IPS-18a (cell line): ENCODE results near the gene PARP11.
"Not testable (repeated sequence)": the region's sequence is repeated elsewhere in the genome, so short reads cannot be mapped to it uniquely, and the experiment has no call there.

Experiments used
- H3K27ac ChIP-seq: one replicate; pipeline ENCODE4 v1.5.1; 2013; ENCODE audit warnings: low read length
- H3K27me3 ChIP-seq: one replicate; pipeline ENCODE4 v1.6.1; 2013; ENCODE audit warnings: mild to moderate bottlenecking, low read length; ENCODE audit not compliant: control insufficient read depth, insufficient read depth
- H3K36me3 ChIP-seq: one replicate; pipeline ENCODE4 v1.6.1; 2013; ENCODE audit warnings: low read depth, low read length; ENCODE audit not compliant: control insufficient read depth
- H3K4me1 ChIP-seq: one replicate; pipeline ENCODE4 v1.6.1; 2013; ENCODE audit warnings: low read depth, low read length; ENCODE audit not compliant: control insufficient read depth
- H3K4me3 ChIP-seq: one replicate; pipeline ENCODE4 v1.5.1; 2013; ENCODE audit warnings: low read length
- H3K9ac ChIP-seq: one replicate; pipeline ENCODE4 v1.6.1; 2013; ENCODE audit warnings: mild to moderate bottlenecking, low read length, moderate library complexity
- H3K9me3 ChIP-seq: one replicate; pipeline ENCODE4 v1.6.1; 2013; ENCODE audit warnings: low read depth, low read length; ENCODE audit not compliant: control insufficient read depth

The PARP11 gene

DNA sequence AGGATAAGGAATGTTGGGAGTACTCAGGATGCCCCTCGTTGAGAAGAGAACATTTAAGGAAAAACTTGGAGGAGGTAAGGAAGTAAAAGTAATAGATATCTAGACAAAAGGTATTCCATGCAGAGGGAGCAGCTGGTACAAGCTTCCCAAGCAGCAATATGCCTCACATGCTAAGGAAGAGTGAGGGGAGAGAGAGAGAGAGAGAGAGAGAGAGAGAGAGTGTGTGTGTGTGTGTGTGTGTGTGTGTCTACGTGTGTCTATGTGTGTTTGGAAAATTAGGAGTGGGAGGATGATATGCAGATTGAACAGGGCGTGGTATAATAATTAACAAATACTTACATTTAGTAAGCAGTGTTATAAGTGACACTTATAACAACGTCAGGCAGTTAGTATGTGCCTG lies 9.2 kb upstream of the PARP11 start:
- Histone ChIP-seq H3K27ac (no peak overlapping the region), H3K4me1 (peaks cover 5% of the 10 kb centered on the region), H3K27me3 (no peaks in the 10 kb centered on the region), H3K9ac (no peak overlapping the region), H3K9me3 (no peaks in the 10 kb centered on the region), H3K4me3 (no peak overlapping the region), H3K36me3 (no peaks in the 10 kb centered on the region)

DNA sequence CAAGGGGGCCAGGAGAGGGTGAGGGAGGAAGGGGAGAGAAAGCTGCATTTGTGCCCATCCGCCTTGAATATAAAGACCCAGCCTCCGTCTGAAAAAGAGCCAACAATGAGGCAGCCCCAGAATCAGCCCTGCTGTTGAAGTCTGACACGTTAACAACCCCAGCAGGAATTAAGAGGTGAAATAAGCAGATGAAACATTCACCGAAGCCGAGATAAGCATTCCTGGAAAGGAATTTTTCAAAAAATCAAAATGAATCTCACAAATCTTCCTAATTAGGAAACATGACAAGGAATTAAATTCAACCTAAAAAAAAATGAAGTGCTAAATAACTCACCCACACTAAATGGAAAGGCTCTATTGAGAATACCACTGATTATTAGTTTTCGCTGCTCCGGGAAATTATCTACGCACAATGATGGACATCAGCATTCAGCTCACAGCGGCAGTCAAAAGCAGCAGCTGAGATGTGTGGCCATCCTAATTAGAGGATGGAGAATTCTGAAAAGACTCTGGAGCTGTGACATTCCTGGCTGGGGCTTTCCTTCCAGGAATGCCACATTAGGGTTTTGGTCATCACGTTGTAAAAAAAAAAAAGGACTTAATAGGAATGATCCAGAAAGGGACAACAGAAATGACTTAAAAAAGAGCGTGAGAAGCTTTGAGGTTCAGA lies 8.2 kb upstream of the PARP11 start:
- no peaks in the 10 kb centered on the region for H3K36me3 ChIP-seq
- H3K27ac ChIP-seq: no peak overlapping the region
- no peak overlapping the region for H3K9ac ChIP-seq
- no peaks in the 10 kb centered on the region for H3K27me3 ChIP-seq
- H3K9me3 ChIP-seq: no peaks in the 10 kb centered on the region
- H3K4me1 ChIP-seq: peaks cover 5% of the 10 kb centered on the region
- no peak overlapping the region for H3K4me3 ChIP-seq

DNA sequence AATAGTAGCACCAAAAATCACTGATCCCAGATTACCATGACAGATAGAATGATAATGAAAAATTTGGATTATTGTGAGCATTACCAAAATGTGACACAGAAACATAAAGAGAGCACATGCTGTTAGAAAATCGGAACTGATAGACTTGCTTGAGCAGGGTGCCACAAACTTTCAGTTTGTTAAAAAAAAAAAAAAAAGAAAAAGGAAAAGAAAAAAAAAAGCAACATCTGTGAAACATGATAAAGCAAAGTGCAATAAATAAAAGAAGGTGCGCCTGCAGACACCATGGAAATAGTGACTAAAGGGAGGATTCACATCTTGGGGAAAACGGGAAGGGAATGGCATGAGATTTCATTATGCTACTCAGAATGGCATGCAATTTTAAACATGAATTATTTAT lies 6.6 kb upstream of the PARP11 start:
- no peaks in the 10 kb centered on the region for H3K36me3 ChIP-seq
- H3K9me3 ChIP-seq: no peaks in the 10 kb centered on the region
- no peaks in the 10 kb centered on the region for H3K27me3 ChIP-seq
- H3K4me1 ChIP-seq: no peaks in the 10 kb centered on the region
- no peak overlapping the region for H3K9ac ChIP-seq
- H3K27ac ChIP-seq: no peak overlapping the region
- H3K4me3 ChIP-seq: no peak overlapping the region

DNA sequence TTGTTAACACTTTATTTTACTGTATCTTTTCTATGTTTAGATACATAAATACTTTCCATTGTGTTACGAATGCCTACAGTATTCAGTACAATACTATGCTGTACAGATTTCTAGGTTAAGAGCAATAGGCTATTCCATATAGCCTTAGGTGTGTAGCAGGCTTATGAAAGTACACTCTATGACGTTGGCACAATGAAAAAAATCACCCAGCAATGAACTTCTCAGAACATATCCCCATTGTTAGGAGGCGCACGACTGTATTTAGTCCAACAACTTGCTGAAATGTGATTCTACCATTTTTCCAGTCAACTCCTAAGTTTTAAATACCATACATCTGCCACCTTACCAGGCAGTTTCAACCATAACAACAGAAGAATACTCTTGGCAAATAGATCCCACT lies 1.8 kb downstream of the PARP11 start:
- no peak overlapping the region for H3K4me3 ChIP-seq
- no peaks in the 10 kb centered on the region for H3K27me3 ChIP-seq
- H3K36me3 ChIP-seq: no peaks in the 10 kb centered on the region
- no peaks in the 10 kb centered on the region for H3K9me3 ChIP-seq
- H3K9ac ChIP-seq: no peak overlapping the region
- H3K4me1 ChIP-seq: peaks cover 10% of the 10 kb centered on the region
- no peak overlapping the region for H3K27ac ChIP-seq

DNA sequence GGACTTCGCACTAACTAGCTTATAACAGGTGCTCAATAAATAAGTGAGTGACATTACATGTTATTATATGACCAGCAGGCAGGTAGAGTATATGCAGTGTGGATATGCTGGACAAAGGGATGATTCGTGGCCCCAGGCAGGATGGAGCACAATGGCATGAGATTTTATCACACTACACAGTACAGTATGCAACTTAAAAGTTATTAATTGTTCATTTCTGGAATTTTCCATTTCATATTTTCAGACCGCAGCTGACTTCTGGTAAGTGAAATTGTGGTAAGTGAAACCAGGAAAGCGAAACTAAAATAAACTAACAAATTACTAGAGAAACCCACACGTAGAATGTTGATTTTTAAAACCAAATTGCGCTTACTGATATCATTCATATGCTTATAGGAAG lies 3.3 kb downstream of the PARP11 start:
- Histone ChIP-seq H3K4me1 (peaks cover 10% of the 10 kb centered on the region), H3K27me3 (no peaks in the 10 kb centered on the region), H3K9ac (no peak overlapping the region), H3K36me3 (no peaks in the 10 kb centered on the region), H3K4me3 (no peak overlapping the region), H3K27ac (no peak overlapping the region), H3K9me3 (peaks cover 8% of the 10 kb centered on the region)

DNA sequence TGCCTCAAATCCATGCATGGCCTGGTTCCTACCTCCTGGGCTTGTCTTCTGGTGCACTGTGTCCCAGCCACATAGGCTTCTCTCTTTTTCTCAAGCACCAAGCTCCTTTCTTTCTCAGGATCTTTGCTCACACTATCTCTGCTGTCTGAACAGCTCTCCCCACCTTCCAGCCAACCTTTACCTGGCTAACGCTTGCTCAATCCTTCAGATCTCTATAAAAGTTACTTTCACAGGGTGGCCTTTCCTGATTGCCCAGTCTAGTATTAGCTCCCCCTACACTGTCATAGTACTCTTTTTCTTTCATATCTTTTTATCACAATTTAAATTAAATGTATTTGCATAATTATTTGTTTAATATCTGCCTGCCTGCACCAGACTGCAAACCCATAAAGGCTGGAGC lies 3.8 kb downstream of the PARP11 start:
- H3K4me1 ChIP-seq: peaks cover 10% of the 10 kb centered on the region
- no peak overlapping the region for H3K9ac ChIP-seq
- peaks cover 8% of the 10 kb centered on the region for H3K9me3 ChIP-seq
- H3K27me3 ChIP-seq: no peaks in the 10 kb centered on the region
- no peak overlapping the region for H3K4me3 ChIP-seq
- no peak overlapping the region for H3K27ac ChIP-seq
- no peaks in the 10 kb centered on the region for H3K36me3 ChIP-seq

DNA sequence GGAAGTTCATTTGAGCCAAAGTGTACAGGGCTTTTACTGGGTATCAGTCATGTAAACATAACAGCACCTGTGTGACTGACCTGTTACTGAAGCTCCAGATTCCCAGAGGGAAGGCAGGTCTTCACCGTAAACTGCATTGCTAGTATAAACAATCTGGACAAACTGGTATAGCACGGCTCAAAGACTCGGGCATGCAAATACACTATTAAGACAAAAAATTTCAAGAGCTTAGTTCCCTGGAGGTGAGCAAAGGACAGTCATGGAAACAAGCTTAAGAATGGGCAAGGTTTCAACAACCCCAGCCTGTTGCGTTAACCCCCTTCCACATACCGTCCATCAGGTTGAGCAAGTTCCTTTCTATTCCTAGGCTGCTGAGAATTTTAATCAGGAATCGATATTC lies 9.4 kb downstream of the PARP11 start:
- Histone ChIP-seq H3K4me1 (no peaks in the 10 kb centered on the region), H3K4me3 (no peak overlapping the region), H3K36me3 (no peaks in the 10 kb centered on the region), H3K27ac (no peak overlapping the region), H3K9ac (no peak overlapping the region), H3K27me3 (no peaks in the 10 kb centered on the region), H3K9me3 (peaks cover 8% of the 10 kb centered on the region)

DNA sequence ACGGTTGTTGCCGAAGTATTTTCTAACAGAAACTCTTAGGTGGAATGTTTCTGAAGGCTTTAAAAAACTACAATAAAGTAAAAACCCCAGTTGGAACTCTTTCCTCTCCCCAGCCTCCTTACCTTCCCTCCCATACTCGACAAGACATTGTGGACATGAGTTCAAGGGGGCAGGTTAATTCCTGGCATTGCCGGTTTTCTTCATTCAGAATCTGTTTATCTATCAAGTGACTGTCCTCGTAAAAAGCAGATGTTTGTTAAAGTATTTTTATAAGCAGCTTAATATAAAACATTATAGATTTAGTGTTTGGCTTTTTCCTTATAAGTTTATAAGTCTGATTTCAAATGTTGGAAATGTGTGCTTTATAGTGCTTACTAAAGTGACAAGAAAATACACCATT lies 30.7 kb downstream of the PARP11 start:
- no peak overlapping the region for H3K9ac ChIP-seq
- H3K27ac ChIP-seq: no peak overlapping the region
- no peaks in the 10 kb centered on the region for H3K27me3 ChIP-seq
- H3K4me3 ChIP-seq: no peak overlapping the region
- no peaks in the 10 kb centered on the region for H3K36me3 ChIP-seq
- H3K9me3 ChIP-seq: no peaks in the 10 kb centered on the region
- no peaks in the 10 kb centered on the region for H3K4me1 ChIP-seq

DNA sequence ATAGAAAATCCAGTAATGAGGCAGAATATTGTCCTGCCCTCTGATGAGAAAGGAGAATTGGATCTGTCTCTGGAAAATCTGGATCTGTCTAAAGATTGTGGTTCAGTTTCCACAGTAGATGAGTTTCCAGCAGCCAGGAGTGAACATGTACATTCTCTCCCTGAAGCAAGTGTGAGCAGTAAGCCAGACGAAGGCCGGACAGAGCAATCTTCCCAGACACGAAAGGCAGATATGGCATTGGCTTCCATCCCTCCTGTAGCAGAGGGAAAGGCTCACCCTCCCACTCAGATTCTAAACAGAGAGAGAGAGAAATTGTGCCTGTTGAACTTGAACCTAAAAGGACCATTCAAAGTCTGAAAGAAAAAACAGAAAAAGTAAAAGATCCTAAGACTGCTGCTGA lies 31.4 kb downstream of the PARP11 start:
- H3K27me3 ChIP-seq: no peaks in the 10 kb centered on the region
- no peak overlapping the region for H3K9ac ChIP-seq
- peaks cover 6% of the 10 kb centered on the region for H3K4me1 ChIP-seq
- H3K36me3 ChIP-seq: no peaks in the 10 kb centered on the region
- no peak overlapping the region for H3K4me3 ChIP-seq
- H3K9me3 ChIP-seq: no peaks in the 10 kb centered on the region
- no peak overlapping the region for H3K27ac ChIP-seq

DNA sequence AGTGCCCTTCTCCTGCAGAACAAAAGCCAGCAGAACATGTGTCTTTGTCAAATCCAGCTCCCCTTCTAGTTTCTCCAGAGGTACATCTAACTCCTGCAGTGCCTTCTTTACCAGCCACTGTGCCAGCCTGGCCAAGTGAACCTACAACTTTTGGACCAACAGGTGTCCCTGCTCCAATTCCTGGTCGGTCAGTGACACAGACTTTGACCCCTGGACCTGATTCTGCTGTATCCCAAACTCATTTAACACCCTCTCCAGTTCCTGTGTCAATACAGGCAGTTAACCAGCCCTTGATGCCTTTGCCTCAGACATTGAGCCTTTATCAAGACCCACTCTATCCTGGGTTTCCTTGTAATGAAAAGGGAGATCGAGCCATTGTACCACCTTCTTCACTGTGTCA lies 32.4 kb downstream of the PARP11 start:
- H3K36me3 ChIP-seq, H3K27ac ChIP-seq, H3K9me3 ChIP-seq, H3K27me3 ChIP-seq, H3K4me3 ChIP-seq, H3K9ac ChIP-seq: not testable (repeated sequence)
- peaks cover 11% of the 10 kb centered on the region for H3K4me1 ChIP-seq

DNA sequence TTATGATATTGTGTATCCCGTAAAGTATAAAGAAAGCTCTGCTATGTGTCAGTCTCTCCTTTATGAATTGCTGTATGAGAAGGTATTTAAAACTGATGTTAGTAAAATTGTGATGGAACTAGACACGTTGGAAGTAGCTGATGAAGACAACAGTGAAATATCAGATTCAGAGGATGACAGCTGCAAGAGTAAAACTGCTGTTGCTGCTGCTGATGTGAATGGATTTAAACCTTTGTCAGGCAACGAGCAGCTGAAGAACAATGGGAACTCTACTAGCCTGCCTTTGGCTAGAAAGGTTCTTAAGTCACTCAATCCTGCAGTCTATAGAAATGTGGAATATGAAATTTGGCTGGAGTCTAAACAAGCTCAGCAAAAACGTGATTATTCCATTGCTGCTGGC lies 33.5 kb downstream of the PARP11 start:
- H3K9ac ChIP-seq, H3K36me3 ChIP-seq, H3K27ac ChIP-seq, H3K4me3 ChIP-seq, H3K9me3 ChIP-seq, H3K27me3 ChIP-seq: not testable (repeated sequence)
- H3K4me1 ChIP-seq: peaks cover 11% of the 10 kb centered on the region

DNA sequence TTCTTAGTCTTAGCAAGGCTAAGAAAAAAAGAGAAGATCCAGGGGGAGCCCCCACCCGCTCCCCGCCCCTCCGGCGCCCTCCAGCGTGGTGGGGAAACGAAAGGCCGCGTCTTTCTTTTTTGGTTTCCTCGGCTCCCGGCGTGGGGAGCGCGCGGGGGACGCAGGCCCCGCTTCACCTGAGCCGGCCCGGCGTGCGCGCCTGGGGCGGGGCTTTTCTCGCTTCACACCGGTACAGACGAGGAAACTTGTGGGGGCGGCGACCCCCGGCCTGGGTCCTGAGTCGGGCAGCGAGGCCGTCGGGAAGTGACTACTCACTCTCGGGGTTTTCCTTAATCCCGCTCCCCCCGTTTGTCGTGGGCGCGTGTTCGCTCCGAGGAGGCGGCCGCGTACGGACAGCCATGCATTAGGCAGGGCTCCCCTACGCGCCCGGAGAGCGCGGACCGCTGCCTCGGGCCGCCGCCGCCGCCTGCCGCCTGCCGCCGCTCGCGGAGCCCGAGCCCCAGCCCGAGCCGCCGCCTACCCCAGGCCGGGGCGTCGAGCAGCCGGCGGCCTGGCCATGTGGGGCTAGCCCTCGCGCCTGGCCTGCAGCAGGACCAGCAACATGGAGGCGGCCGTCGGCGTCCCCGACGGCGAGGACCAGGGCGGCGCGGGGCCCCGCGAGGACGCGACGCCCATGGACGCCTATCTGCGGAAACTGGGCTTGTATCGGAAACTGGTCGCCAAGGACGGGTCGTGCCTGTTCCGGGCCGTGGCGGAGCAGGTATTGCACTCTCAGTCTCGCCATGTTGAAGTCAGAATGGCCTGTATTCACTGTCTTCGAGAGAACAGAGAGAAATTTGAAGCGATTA lies 34.3 kb downstream of the PARP11 start:
- H3K4me1 ChIP-seq: peaks cover 11% of the 10 kb centered on the region
- not testable (repeated sequence) for H3K9me3 ChIP-seq, H3K27me3 ChIP-seq, H3K27ac ChIP-seq, H3K4me3 ChIP-seq, H3K36me3 ChIP-seq, H3K9ac ChIP-seq
